HEK293 (cell line): ENCODE data around the gene OR2A12.

ENCODE experiments used
- BCL11A ChIP-seq: fragments of 450-650 bp; formaldehyde crosslinking; IDR thresholded peaks from 2 replicates; pipeline ENCODE4 v1.5.1; 2016; ENCODE audit warnings: low read depth, missing biosample characterization, missing genetic modification characterization
- CTCF ChIP-seq: fragments of 450-650 bp; formaldehyde crosslinking; IDR thresholded peaks from 2 replicates; pipeline ENCODE4 v1.5.1; 2016; ENCODE audit warnings: missing biosample characterization, missing genetic modification characterization
- ZNF140 ChIP-seq: fragments of 450-650 bp; formaldehyde crosslinking; IDR thresholded peaks from 2 replicates; pipeline ENCODE4 v1.5.1; 2016; ENCODE audit warnings: missing biosample characterization, missing genetic modification characterization
- ZNF274 ChIP-seq, 2 experiments: fragments of 200-500 bp in 1 of 2; fragments of 450-650 bp in 1 of 2; sonication (Bioruptor generic) in 1 of 2; formaldehyde crosslinking in 1 of 2; IDR thresholded peaks; 2 replicates each; pipeline versions ENCODE4 v1.5.1 to v1.6.1; 2014 to 2016; ENCODE audit warnings: borderline replicate concordance in 1 of 2, inconsistent platforms in 1 of 2, low read length in 1 of 2, missing biosample characterization in 1 of 2, missing genetic modification characterization in 1 of 2
- ZNF280D ChIP-seq: fragments of 450-650 bp; formaldehyde crosslinking; IDR thresholded peaks from 2 replicates; pipeline ENCODE4 v1.5.1; 2016; ENCODE audit warnings: missing biosample characterization, missing genetic modification characterization

- no peak for TF ChIP-seq ZNF140 (tag by site-specific recombination)
- no peak for TF ChIP-seq ZNF274 (IDR thresholded peaks at IDR 0.05; ENCODE audit: low read length)
- TF ChIP-seq ZNF274 (tag by site-specific recombination; IDR thresholded peaks at IDR 0.05; ENCODE audit: borderline replicate concordance) = no peak
- no peak for TF ChIP-seq CTCF (tag by site-specific recombination)
- no peak for TF ChIP-seq BCL11A (tag by site-specific recombination)
- TF ChIP-seq ZNF280D (tag by site-specific recombination) = no peak
These were observed 12.7 kb downstream of the OR2A12 start for GRCh38 chr7:144098776-144099175.
